Measurements from ENCODE around the gene MYBPH.

DNA sequence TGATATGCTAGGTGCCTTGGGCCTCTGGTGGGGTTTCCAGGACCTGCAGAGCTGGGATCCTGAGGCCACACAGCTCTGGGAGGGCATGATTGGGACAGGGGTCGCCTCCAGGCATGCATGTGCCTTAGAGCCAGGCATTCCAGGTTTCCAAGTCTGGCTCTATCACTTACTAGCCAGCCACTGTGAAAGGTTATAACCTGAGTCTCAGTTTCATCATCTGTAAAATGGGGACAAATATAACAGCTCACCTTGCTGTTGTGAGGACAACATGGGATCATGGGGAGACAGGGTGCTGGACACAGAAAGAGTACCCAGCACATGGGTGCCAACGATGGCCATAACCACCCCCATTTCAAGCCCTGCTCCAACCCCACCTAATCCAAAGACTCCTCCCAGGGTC lies 8.2 kb upstream of the MYBPH start:
- TF ChIP-seq EZH2phosphoT487 (IDR thresholded peaks at IDR 0.05; ENCODE audit: borderline replicate concordance): no peak
- TF ChIP-seq, protein P1, sequence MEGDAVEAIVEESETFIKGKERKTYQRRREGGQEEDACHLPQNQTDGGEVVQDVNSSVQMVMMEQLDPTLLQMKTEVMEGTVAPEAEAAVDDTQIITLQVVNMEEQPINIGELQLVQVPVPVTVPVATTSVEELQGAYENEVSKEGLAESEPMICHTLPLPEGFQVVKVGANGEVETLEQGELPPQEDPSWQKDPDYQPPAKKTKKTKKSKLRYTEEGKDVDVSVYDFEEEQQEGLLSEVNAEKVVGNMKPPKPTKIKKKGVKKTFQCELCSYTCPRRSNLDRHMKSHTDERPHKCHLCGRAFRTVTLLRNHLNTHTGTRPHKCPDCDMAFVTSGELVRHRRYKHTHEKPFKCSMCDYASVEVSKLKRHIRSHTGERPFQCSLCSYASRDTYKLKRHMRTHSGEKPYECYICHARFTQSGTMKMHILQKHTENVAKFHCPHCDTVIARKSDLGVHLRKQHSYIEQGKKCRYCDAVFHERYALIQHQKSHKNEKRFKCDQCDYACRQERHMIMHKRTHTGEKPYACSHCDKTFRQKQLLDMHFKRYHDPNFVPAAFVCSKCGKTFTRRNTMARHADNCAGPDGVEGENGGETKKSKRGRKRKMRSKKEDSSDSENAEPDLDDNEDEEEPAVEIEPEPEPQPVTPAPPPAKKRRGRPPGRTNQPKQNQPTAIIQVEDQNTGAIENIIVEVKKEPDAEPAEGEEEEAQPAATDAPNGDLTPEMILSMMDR (conservative IDR thresholded peaks at IDR 0.05; ENCODE audit: low read length): no peak
